Gastroesophageal sphincter (tissue), 3 donors: ENCODE measurements around the gene BHLHE41.

Source experiments
- EP300 ChIP-seq: sonication (generic); formaldehyde crosslinking; IDR thresholded peaks from one replicate; pipeline ENCODE4 v1.6.1; 2017; ENCODE audit warnings: antibody characterized with exemption, mild to moderate bottlenecking
- POLR2A ChIP-seq, 2 donors: fragments of 450-650 bp; IDR thresholded peaks; one replicate each; pipeline ENCODE4 v1.6.1; 2017; ENCODE audit warnings: antibody characterized with exemption in 2 of 2, mild to moderate bottlenecking in 2 of 2, moderate library complexity in 1 of 2
- TF ChIP-seq, protein P1 (sequence below), 4 experiments: fragments of 200-600 bp in 2 of 4; fragments of 450-650 bp in 2 of 4; sonication (generic) in 1 of 4; IDR thresholded peaks; one replicate each; pipeline ENCODE4 v1.5.1; 2017 to 2019; ENCODE audit warnings: antibody characterized with exemption in 4 of 4, mild to moderate bottlenecking in 2 of 4, moderate library complexity in 2 of 4

DNA sequence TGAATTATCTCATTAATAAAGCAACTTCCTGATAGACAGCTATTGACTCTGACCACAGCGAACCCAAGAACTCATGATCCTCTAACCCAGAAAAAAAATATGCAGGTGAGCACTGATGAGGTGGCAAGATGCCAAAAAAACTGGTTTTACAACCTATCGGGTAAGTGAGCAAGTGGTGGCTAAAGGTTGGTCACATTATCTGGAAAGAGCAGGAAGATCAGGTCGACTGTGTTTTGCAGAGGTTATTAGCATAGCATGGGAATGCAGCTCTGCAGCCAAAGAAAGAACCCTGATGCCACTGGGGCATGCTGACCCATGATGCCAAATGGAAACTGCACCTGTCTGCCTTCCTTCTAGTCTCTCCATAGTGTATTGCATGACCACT is 23.5 kb downstream of the BHLHE41 start:
- TF ChIP-seq, protein P1, sequence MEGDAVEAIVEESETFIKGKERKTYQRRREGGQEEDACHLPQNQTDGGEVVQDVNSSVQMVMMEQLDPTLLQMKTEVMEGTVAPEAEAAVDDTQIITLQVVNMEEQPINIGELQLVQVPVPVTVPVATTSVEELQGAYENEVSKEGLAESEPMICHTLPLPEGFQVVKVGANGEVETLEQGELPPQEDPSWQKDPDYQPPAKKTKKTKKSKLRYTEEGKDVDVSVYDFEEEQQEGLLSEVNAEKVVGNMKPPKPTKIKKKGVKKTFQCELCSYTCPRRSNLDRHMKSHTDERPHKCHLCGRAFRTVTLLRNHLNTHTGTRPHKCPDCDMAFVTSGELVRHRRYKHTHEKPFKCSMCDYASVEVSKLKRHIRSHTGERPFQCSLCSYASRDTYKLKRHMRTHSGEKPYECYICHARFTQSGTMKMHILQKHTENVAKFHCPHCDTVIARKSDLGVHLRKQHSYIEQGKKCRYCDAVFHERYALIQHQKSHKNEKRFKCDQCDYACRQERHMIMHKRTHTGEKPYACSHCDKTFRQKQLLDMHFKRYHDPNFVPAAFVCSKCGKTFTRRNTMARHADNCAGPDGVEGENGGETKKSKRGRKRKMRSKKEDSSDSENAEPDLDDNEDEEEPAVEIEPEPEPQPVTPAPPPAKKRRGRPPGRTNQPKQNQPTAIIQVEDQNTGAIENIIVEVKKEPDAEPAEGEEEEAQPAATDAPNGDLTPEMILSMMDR (IDR thresholded peaks at IDR 0.05) = no peak
- TF ChIP-seq POLR2A (IDR thresholded peaks at IDR 0.05) = no peak
- TF ChIP-seq EP300 = no peak
